HEK293T (cell line): Measurements from ENCODE around the gene INPP4A.

Source experiments
- CTCF ChIA-PET: fragments of 350-600 bp; formaldehyde crosslinking; extraction: SDS; loops from one replicate; lab custom pipeline; 2021; ENCODE audit warnings: antibody characterized with exemption, inconsistent platforms; lab: Yijun Ruan, JAX
- POLR2A ChIA-PET: fragments of 350-600 bp; formaldehyde crosslinking; extraction: SDS; loops from one replicate; lab custom pipeline; 2020; ENCODE audit warnings: antibody characterized with exemption, inconsistent platforms; lab: Yijun Ruan, JAX
- DNase-seq: peaks from one replicate; pipeline ENCODE4 v3.0.0; 2012; ENCODE audit warnings: mixed read lengths; ENCODE audit errors: extremely low spot score
- ARNT ChIP-seq: fragments of 450-650 bp; IDR thresholded peaks from 2 replicates; pipeline ENCODE4 v1.6.1; 2017; ENCODE audit warnings: mild to moderate bottlenecking
- BHLHE40 ChIP-seq: fragments of 450-650 bp; IDR thresholded peaks from 2 replicates; pipeline ENCODE4 v1.6.1; 2016; ENCODE audit warnings: mild to moderate bottlenecking, moderate library complexity, borderline replicate concordance
- CTBP1 ChIP-seq: fragments of 450-650 bp; IDR thresholded peaks from 2 replicates; pipeline ENCODE4 v1.6.1; 2016; ENCODE audit warnings: borderline replicate concordance
- ELF4 ChIP-seq: fragments of 450-650 bp; IDR thresholded peaks from 2 replicates; pipeline ENCODE4 v1.6.1; 2017; ENCODE audit warnings: antibody characterized with exemption
- FOXA1 ChIP-seq: fragments of 450-650 bp; IDR thresholded peaks from 2 replicates; pipeline ENCODE4 v1.6.1; 2016; ENCODE audit warnings: mild to moderate bottlenecking
- FOXK2 ChIP-seq: fragments of 450-650 bp; IDR thresholded peaks from 2 replicates; pipeline ENCODE4 v1.6.1; 2016; ENCODE audit warnings: mild to moderate bottlenecking
- FOXM1 ChIP-seq: fragments of 450-650 bp; IDR thresholded peaks from 2 replicates; pipeline ENCODE4 v1.6.1; 2017; ENCODE audit warnings: mild to moderate bottlenecking, borderline replicate concordance
- HDGF ChIP-seq: fragments of 450-650 bp; IDR thresholded peaks from 2 replicates; pipeline ENCODE4 v1.6.1; 2017; ENCODE audit warnings: antibody characterized with exemption, borderline replicate concordance
- L3MBTL2 ChIP-seq: fragments of 450-650 bp; conservative IDR thresholded peaks from 2 replicates; pipeline ENCODE4 v1.6.1; 2016; ENCODE audit warnings: mild to moderate bottlenecking
- LEF1 ChIP-seq: fragments of 450-650 bp; IDR thresholded peaks from 2 replicates; pipeline ENCODE4 v1.6.1; 2017; ENCODE audit warnings: mild to moderate bottlenecking, borderline replicate concordance
- NFRKB ChIP-seq: fragments of 450-650 bp; IDR thresholded peaks from 2 replicates; pipeline ENCODE4 v1.6.1; 2016; ENCODE audit warnings: mild to moderate bottlenecking, moderate library complexity
- SP1 ChIP-seq: fragments of 450-650 bp; IDR thresholded peaks from 2 replicates; pipeline ENCODE4 v1.6.1; 2017
- SUZ12 ChIP-seq: fragments of 450-650 bp; IDR thresholded peaks from 2 replicates; pipeline ENCODE4 v1.6.1; 2016; ENCODE audit warnings: mild to moderate bottlenecking
- TARDBP ChIP-seq: fragments of 450-650 bp; IDR thresholded peaks from 2 replicates; pipeline ENCODE4 v1.6.1; 2016
- ZNF384 ChIP-seq: fragments of 450-650 bp; IDR thresholded peaks from 2 replicates; pipeline ENCODE4 v1.6.1; 2016
- TF ChIP-seq, protein P1 (sequence below): fragments of 450-650 bp; IDR thresholded peaks from 2 replicates; pipeline ENCODE4 v1.6.1; 2016

Gene INPP4A

GRCh38 chr2:98479371-98479770, 34.7 kb downstream of the INPP4A start:
- ChIA-PET POLR2A (no interaction called here), CTCF (interaction anchor here (0.7 to 2.6 kb wide), 2 partner anchors 9 to 122 kb away, joined by 3 to 9 read pairs; no protein-coding TSS in a partner anchor)
- TF ChIP-seq FOXM1 (no peak), TARDBP (no peak), SP1 (no peak), SUZ12 (no peak), BHLHE40 (no peak), ELF4 (no peak), ZNF384 (no peak), FOXK2 (no peak), L3MBTL2 (no peak)
- TF ChIP-seq, protein P1, sequence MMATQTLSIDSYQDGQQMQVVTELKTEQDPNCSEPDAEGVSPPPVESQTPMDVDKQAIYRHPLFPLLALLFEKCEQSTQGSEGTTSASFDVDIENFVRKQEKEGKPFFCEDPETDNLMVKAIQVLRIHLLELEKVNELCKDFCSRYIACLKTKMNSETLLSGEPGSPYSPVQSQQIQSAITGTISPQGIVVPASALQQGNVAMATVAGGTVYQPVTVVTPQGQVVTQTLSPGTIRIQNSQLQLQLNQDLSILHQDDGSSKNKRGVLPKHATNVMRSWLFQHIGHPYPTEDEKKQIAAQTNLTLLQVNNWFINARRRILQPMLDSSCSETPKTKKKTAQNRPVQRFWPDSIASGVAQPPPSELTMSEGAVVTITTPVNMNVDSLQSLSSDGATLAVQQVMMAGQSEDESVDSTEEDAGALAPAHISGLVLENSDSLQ = no peak
- no peak for DNase-seq

DNA sequence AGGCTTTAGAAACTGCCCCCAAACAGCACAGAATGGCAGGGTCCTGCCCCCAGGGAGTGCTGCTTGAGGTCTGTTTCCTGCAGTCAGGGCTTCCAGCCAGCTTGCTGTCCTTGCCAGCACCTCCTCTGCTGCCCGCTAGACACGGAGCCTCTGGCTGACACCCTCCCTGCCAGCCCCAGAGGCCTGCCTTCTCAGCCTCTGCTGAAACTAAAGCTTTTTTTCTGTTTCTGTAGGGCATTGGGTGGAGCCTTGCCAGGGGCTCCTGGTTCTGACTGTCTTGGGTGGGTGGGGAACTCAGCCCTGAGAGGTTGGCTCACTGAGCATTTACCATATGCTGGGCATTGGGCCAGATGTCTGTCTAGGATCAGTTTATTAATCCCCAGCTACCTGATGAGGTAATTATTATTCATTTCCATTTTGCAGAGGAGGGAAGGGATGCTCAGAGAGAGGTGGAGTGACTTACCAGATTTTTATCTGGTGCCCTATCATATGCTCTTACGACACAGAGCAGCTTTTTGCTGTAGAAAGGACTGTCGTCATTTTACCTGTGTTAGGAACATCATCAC, 35.4 kb downstream of the INPP4A start:
- TF ChIP-seq SP1 (no peak), SUZ12 (no peak), LEF1 (no peak), BHLHE40 (no peak), ARNT (no peak), ZNF384 (no peak), TARDBP (no peak), CTBP1 (no peak), NFRKB (no peak), ELF4 (no peak), L3MBTL2 (no peak), FOXM1 (no peak), FOXK2 (no peak), FOXA1 (no peak), HDGF (no peak)
- TF ChIP-seq, protein P1 = no peak

GRCh38 chr2:98480598-98480997, 35.9 kb downstream of the INPP4A start:
- DNase-seq = no peak
- TF ChIP-seq NFRKB (no peak), FOXM1 (no peak), LEF1 (no peak), L3MBTL2 (no peak), ARNT (no peak), FOXA1 (no peak), BHLHE40 (no peak), SP1 (no peak), CTBP1 (no peak), TARDBP (no peak), FOXK2 (no peak), ZNF384 (no peak)
- POLR2A ChIA-PET = no interaction called here
- CTCF ChIA-PET = no interaction called here

More for the DNA sequence above, 35.4 kb downstream of the INPP4A start:
- no peak for DNase-seq
- ChIA-PET CTCF (interaction anchor here (2.6 kb wide), 1 partner anchor 8 kb away, joined by 9 read pairs; no protein-coding TSS in a partner anchor), POLR2A (no interaction called here)

DNA sequence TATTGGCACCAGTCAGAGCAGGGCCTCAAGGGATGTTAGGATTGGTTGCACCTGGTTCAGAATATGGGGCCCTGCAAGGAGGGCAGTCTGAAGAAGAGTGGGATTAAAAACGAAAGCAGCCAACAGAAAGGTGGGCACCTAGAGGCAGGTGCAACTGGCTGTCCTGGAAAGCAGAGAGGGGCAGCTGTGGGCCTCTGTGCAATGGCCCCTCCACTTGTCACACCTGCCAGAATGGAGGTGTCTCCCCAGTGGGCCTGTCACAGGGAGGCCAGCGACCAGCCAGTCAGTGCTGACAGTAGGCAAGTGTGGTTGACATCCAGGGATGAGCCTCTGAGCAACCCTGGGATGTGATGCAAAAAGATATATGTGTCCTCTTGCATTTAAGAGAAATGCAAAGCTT, 37.7 kb downstream of the INPP4A start:
- POLR2A ChIA-PET = interaction anchor here (1.1 kb wide), 1 partner anchor 26 kb away, joined by 3 read pairs; no protein-coding TSS in a partner anchor
- no peak for TF ChIP-seq SP1
- TF ChIP-seq FOXM1 = no peak
- TF ChIP-seq ZNF384 = no peak
- TF ChIP-seq, protein P1 = no peak
- no peak for TF ChIP-seq FOXA1
- no peak for TF ChIP-seq FOXK2
- TF ChIP-seq CTBP1 = no peak
- no peak for TF ChIP-seq TARDBP
- TF ChIP-seq NFRKB = no peak
- no peak for TF ChIP-seq ARNT
- TF ChIP-seq LEF1 = no peak
- no peak for TF ChIP-seq SUZ12
- no peak for TF ChIP-seq ELF4
- no peak for TF ChIP-seq L3MBTL2
- no peak for TF ChIP-seq BHLHE40
- no peak for TF ChIP-seq HDGF
- CTCF ChIA-PET = interaction anchor here (0.5 kb wide), 1 partner anchor 43 kb away, joined by 3 read pairs; no protein-coding TSS in a partner anchor
- DNase-seq = no peak

DNA sequence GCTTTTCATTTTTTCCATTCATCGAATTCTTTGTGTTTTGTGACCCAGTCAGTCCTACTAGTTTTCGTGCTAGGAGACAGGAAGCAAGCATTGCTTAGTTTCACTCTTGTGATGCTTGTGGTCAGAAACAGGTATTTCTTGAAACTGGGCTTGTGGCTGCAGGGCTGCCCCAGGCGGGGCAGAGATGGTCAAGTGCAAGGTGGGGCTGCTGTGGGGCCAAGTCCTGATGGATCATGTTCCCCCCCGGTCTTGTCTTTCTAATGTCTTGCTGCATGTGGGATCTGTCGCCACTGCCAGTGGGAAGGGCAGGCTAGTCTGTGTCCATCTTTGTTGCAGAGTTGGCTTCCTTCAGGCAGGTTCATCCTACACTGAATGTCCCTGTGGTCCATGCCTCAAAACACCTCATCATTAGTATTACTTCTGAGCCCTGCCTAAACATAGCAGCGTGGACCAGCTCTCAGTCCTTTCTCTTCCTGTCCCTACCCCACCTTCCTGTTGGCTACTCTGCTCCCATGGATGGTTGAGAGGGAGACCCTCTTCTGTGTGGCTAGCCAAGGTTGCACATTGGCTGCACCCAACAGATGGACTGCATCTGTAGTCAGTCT, 38.7 kb downstream of the INPP4A start:
- ChIA-PET POLR2A (no interaction called here), CTCF (interaction anchor here (0.7 kb wide), 1 partner anchor 49 kb away, joined by 3 read pairs; no protein-coding TSS in a partner anchor)
- DNase-seq = no peak
- TF ChIP-seq CTBP1 (no peak), ZNF384 (no peak), HDGF (no peak), BHLHE40 (no peak), ELF4 (no peak), L3MBTL2 (no peak), NFRKB (no peak), FOXA1 (no peak), TARDBP (no peak), ARNT (no peak), SUZ12 (no peak), LEF1 (no peak), FOXM1 (no peak), SP1 (no peak), FOXK2 (no peak)
- TF ChIP-seq, protein P1 = no peak
